ENCODE results near the gene ATP5F1D. TPM values are rescaled to one million over a fixed set of nuclear protein-coding genes. Genes with fewer than 3 reads are reported as not detected.
A peak's percentile ranks its signal among the peaks of the same experiment; 100 is the strongest.

The ATP5F1D gene
- total and polyA plus RNA-seq, 2 donors (not counting 3 experiments of a cell fraction or from before 2014, with no cell fraction given): 167 to 192 TPM

DNA sequence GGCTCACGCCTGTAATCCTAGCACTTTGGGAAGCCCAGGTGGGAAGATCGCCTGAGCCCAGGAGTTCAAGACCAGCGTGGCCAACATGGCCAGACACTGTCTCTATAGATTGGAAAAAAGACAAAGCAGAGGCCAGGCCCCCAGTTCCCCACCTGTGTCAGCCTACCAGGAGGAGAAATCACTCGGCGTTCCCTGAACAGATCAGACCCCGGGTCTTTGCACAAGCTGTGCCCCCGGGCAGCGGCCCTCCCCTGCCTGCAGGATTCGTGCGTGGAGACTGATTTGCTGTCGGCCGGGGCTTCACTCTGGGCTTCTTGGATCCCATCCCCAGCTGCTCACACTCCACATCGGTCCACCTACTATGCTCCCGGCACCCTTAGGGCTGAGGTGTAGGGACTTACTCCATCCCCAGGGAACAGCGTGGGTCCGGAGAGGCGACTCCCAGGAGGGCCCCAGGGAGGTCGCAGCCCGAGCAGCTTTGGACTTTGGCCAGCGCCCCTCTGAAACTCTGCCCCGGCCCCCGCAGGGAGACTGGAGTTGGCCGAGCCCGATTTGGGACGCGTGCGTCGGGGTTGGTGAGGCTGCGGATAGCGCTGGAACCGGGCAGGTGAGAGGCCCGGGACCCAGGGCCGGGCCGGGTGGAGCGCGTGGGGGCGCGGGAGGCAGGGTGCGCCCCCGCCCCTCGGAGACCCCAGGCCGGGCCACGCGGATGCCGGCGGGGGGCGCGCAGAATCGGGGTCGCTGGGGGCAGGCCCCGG is 43.6 kb downstream of the ATP5F1D start:
- no peak overlapping the region for H2AFZ ChIP-seq (ENCODE audit: low read depth, low read length)
- no TSS peak for BruUV-seq (replicated peaks)
- H3K27ac ChIP-seq (ENCODE audit: insufficient read depth, low read depth, low read length): no peak overlapping the region
- H4K20me1 ChIP-seq (replicated peaks; ENCODE audit: control insufficient read depth, extremely low read depth, insufficient read depth, low read length): no peaks in the 10 kb centered on the region
- no peaks in the 10 kb centered on the region for H3K9me3 ChIP-seq (replicated peaks; ENCODE audit: control insufficient read depth, insufficient read depth, low read length)
- POLR2A ChIA-PET: no interaction called here
- no peak overlapping the region for H3K4me2 ChIP-seq (ENCODE audit: insufficient read depth, low read length)
- no peak for FAIRE-seq
- H3K36me3 ChIP-seq (ENCODE audit: control insufficient read depth in 2 of 2, extremely low read depth in 1 of 2, insufficient read depth in 2 of 2, low read length in 2 of 2): no peaks in the 10 kb centered on the region
- no peak overlapping the region for H3K4me3 ChIP-seq (replicated peaks in 1 of 3; ENCODE audit: insufficient read depth in 1 of 3, low read depth in 1 of 3, low read length in 3 of 3)
- CTCF ChIA-PET: interaction anchor here (1.7 kb wide), 1 partner anchor 87 kb away, joined by 5 read pairs; no protein-coding TSS in a partner anchor
- peaks cover 8 to 20% of the 10 kb centered on the region in 2 experiments for H3K27me3 ChIP-seq (ENCODE audit: control insufficient read depth in 2 of 2, insufficient read depth in 2 of 2, low read length in 2 of 2)
- H3K9ac ChIP-seq (replicated peaks; ENCODE audit: extremely low read depth, insufficient read depth, low read length): no peak overlapping the region
- peak; percentile 61 for TF ChIP-seq EZH2 (IDR thresholded peaks at IDR 0.05; ENCODE audit: borderline replicate concordance, low read depth, low read length, severe bottlenecking)
- TF ChIP-seq, protein P1, sequence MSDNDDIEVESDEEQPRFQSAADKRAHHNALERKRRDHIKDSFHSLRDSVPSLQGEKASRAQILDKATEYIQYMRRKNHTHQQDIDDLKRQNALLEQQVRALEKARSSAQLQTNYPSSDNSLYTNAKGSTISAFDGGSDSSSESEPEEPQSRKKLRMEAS (IDR thresholded peaks at IDR 0.05; ENCODE audit: insufficient read depth, insufficient read length): no peak
- dilution Hi-C loops (cut with MboI; ENCODE audit: extremely low pct_ligation_motif_present, low sequenced_read_pairs): no loop called here
- intact Hi-C loops (cut with micrococcal nuclease): loop anchor here (5.0 kb wide), 1 partner anchor 227 kb away; the partner anchor contains the start of gene ADAMTSL5
- DNase-seq (ENCODE audit: low read depth, low spot score): no peak
- H3K9me1 ChIP-seq (replicated peaks; ENCODE audit: control insufficient read depth, extremely low read depth, insufficient read depth, low read length): no peaks in the 10 kb centered on the region
- H3K4me1 ChIP-seq (ENCODE audit: control insufficient read depth, extremely low read depth, insufficient read depth, low read length): no peaks in the 10 kb centered on the region
- H3K79me2 ChIP-seq (ENCODE audit: control insufficient read depth, insufficient read depth, low read length): no peaks in the 10 kb centered on the region

DNA sequence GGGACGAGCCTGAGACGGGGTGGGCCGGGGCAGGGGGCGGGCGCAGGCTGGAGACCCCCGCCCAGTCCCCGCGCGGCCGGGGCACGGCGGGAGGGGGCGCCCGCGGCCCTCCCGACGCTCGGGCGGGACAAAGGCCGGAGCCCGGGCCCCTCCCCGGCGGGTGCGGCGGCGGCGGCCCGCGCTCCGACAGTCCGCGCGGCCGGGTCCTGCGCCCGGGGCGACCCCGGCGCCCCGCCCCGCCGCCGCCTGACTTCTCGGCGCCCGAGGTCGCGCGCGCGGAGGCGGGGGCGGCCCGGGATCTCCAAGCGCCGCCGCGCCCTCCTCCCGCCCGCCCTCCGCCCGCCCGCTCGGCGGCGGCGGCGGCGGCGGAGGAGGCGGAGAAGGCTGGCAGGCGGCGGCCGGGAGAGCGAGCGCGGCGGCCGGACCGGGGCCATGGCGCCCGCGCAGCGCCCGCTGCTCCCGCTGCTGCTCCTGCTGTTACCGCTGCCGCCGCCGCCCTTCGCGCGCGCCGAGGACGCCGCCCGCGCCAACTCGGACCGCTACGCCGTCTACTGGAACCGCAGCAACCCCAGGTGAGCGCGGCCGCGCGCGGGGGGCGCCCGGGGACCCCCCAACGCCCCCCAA is 44.3 kb downstream of the ATP5F1D start, which contains the start of gene EFNA2:
TSS of gene EFNA2 (plus strand) at position 137 of the 624 bp plus-strand sequence. CDS start at position 433, 296 bp downstream.
- DNase-seq (ENCODE audit: low read depth, low spot score) (no peak), FAIRE-seq (no peak)
- Histone ChIP-seq H3K79me2 (ENCODE audit: control insufficient read depth, insufficient read depth, low read length) (no peaks in the 10 kb centered on the region), H3K27me3 (ENCODE audit: control insufficient read depth in 2 of 2, insufficient read depth in 2 of 2, low read length in 2 of 2) (peaks cover 8 to 20% of the 10 kb centered on the region in 2 experiments), H3K9me3 (replicated peaks; ENCODE audit: control insufficient read depth, insufficient read depth, low read length) (no peaks in the 10 kb centered on the region), H3K4me1 (ENCODE audit: control insufficient read depth, extremely low read depth, insufficient read depth, low read length) (no peaks in the 10 kb centered on the region), H2AFZ (ENCODE audit: low read depth, low read length) (no peak within 1 kb of the TSS), H3K4me3 (replicated peaks in 1 of 3; ENCODE audit: insufficient read depth in 1 of 3, low read depth in 1 of 3, low read length in 3 of 3) (peak within 1 kb of the TSS in 1 of 3 experiments; percentile 18), H3K27ac (ENCODE audit: insufficient read depth, low read depth, low read length) (no peak within 1 kb of the TSS), H3K36me3 (ENCODE audit: control insufficient read depth in 2 of 2, extremely low read depth in 1 of 2, insufficient read depth in 2 of 2, low read length in 2 of 2) (no peaks in the 10 kb centered on the region), H3K4me2 (ENCODE audit: insufficient read depth, low read length) (no peak within 1 kb of the TSS), H3K9ac (replicated peaks; ENCODE audit: extremely low read depth, insufficient read depth, low read length) (no peak within 1 kb of the TSS), H3K9me1 (replicated peaks; ENCODE audit: control insufficient read depth, extremely low read depth, insufficient read depth, low read length) (no peaks in the 10 kb centered on the region), H4K20me1 (replicated peaks; ENCODE audit: control insufficient read depth, extremely low read depth, insufficient read depth, low read length) (no peaks in the 10 kb centered on the region)
- CTCF ChIA-PET: no interaction called here
- intact Hi-C loops (cut with micrococcal nuclease): no loop called here
- POLR2A ChIA-PET: no interaction called here
- TF ChIP-seq JUN (IDR thresholded peaks at IDR 0.05; ENCODE audit: borderline replicate concordance, insufficient read depth, insufficient read length, low read depth): no peak
- TF ChIP-seq FOS (IDR thresholded peaks at IDR 0.05; ENCODE audit: borderline replicate concordance, insufficient read depth, low read length): no peak
- no peak for TF ChIP-seq GATA2 (IDR thresholded peaks at IDR 0.05; ENCODE audit: insufficient read depth, insufficient read length, low read depth, low read length)
- TF ChIP-seq EZH2 (IDR thresholded peaks at IDR 0.05; ENCODE audit: borderline replicate concordance, low read depth, low read length, severe bottlenecking): no peak
- TF ChIP-seq, protein P2, sequence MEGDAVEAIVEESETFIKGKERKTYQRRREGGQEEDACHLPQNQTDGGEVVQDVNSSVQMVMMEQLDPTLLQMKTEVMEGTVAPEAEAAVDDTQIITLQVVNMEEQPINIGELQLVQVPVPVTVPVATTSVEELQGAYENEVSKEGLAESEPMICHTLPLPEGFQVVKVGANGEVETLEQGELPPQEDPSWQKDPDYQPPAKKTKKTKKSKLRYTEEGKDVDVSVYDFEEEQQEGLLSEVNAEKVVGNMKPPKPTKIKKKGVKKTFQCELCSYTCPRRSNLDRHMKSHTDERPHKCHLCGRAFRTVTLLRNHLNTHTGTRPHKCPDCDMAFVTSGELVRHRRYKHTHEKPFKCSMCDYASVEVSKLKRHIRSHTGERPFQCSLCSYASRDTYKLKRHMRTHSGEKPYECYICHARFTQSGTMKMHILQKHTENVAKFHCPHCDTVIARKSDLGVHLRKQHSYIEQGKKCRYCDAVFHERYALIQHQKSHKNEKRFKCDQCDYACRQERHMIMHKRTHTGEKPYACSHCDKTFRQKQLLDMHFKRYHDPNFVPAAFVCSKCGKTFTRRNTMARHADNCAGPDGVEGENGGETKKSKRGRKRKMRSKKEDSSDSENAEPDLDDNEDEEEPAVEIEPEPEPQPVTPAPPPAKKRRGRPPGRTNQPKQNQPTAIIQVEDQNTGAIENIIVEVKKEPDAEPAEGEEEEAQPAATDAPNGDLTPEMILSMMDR (IDR thresholded peaks at IDR 0.05; ENCODE audit: extremely low read depth in 1 of 2, insufficient read depth in 1 of 2, low read depth in 1 of 2, low read length in 2 of 2): no peak
- no peak for TF ChIP-seq POLR2AphosphoS5 (IDR thresholded peaks at IDR 0.05; ENCODE audit: insufficient read depth, low read depth, low read length)
- TF ChIP-seq POLR2A (IDR thresholded peaks at IDR 0.05; ENCODE audit: low read depth, low read length): no peak
- TF ChIP-seq, protein P1 (IDR thresholded peaks at IDR 0.05; ENCODE audit: insufficient read depth, insufficient read length): no peak
- TF ChIP-seq MYC (IDR thresholded peaks at IDR 0.05; ENCODE audit: low read depth, low read length): no peak
- BruUV-seq (replicated peaks): no TSS peak
- dilution Hi-C loops (cut with MboI; ENCODE audit: extremely low pct_ligation_motif_present, low sequenced_read_pairs): no loop called here

Data from endothelial cell of umbilical vein (primary cell).